A673 (cell line): ENCODE measurements around the gene DEFB131B.
"Not testable (repeated sequence)": the region's sequence is repeated elsewhere in the genome, so short reads cannot be mapped to it uniquely, and the experiment has no call there.

Source experiments
- EZH2 ChIP-seq: fragments of 200-600 bp; sonication (generic); IDR thresholded peaks from 2 replicates; pipeline ENCODE4 v1.6.1; 2017; ENCODE audit warnings: borderline replicate concordance, low read depth, mild to moderate bottlenecking, mixed read lengths, antibody characterized with exemption, low read length; ENCODE audit not compliant: poor library complexity, severe bottlenecking
- TF ChIP-seq, protein P1 (sequence below): fragments of 300-800, 200-600 bp; sonication (generic); conservative IDR thresholded peaks from 2 replicates; pipeline ENCODE4 v1.5.1; 2017; ENCODE audit warnings: low read depth, mild to moderate bottlenecking, antibody characterized with exemption, low read length, moderate library complexity, mixed read lengths

DNA sequence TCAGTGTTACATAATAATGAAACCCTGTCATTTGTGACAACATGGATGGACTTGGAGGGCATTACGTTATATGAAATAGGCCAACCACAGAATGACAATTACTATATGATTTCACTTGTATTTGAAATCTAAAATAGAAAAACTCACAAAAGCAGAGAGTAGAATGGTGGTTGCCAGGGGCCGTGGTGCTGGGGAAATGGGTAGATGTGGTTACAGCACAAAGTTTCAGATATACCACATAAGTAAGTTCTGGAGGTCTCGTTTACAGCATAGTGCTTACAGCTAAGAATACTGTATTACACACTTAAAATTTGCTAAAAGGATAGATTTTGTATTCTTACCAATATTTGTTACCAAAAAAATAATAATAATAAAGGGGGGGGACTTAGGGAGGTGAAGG, 48.6 kb upstream of the DEFB131B start:
- TF ChIP-seq, protein P1, sequence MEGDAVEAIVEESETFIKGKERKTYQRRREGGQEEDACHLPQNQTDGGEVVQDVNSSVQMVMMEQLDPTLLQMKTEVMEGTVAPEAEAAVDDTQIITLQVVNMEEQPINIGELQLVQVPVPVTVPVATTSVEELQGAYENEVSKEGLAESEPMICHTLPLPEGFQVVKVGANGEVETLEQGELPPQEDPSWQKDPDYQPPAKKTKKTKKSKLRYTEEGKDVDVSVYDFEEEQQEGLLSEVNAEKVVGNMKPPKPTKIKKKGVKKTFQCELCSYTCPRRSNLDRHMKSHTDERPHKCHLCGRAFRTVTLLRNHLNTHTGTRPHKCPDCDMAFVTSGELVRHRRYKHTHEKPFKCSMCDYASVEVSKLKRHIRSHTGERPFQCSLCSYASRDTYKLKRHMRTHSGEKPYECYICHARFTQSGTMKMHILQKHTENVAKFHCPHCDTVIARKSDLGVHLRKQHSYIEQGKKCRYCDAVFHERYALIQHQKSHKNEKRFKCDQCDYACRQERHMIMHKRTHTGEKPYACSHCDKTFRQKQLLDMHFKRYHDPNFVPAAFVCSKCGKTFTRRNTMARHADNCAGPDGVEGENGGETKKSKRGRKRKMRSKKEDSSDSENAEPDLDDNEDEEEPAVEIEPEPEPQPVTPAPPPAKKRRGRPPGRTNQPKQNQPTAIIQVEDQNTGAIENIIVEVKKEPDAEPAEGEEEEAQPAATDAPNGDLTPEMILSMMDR, result not testable (repeated sequence)
- not testable (repeated sequence) for TF ChIP-seq EZH2
